HepG2 (cell line): Measurements from ENCODE around the gene STARD8.

Experiments
- AGO2 ChIP-seq: fragments of 200-400 bp; formaldehyde crosslinking; optimal IDR thresholded peaks from 2 replicates; pipeline ENCODE3; 2017; ENCODE audit warnings: mild to moderate bottlenecking, low read depth, low read length, moderate library complexity
- NFATC3 ChIP-seq: sonication (generic); formaldehyde crosslinking; IDR thresholded peaks from 2 replicates; pipeline ENCODE4 v1.5.1; 2020; ENCODE audit warnings: mild to moderate bottlenecking, missing genetic modification reagents
- PCBP2 ChIP-seq: fragments of 200-400 bp; formaldehyde crosslinking; optimal IDR thresholded peaks from 2 replicates; pipeline ENCODE3; 2018; ENCODE audit warnings: low read length, low read depth; ENCODE audit not compliant: poor library complexity, severe bottlenecking
- YY1 ChIP-seq: IDR thresholded peaks from 2 replicates; pipeline ENCODE4 v1.6.1; 2011; ENCODE audit warnings: low read length, low read depth, moderate library complexity, mild to moderate bottlenecking; ENCODE audit not compliant: insufficient read depth, insufficient replicate concordance

DNA sequence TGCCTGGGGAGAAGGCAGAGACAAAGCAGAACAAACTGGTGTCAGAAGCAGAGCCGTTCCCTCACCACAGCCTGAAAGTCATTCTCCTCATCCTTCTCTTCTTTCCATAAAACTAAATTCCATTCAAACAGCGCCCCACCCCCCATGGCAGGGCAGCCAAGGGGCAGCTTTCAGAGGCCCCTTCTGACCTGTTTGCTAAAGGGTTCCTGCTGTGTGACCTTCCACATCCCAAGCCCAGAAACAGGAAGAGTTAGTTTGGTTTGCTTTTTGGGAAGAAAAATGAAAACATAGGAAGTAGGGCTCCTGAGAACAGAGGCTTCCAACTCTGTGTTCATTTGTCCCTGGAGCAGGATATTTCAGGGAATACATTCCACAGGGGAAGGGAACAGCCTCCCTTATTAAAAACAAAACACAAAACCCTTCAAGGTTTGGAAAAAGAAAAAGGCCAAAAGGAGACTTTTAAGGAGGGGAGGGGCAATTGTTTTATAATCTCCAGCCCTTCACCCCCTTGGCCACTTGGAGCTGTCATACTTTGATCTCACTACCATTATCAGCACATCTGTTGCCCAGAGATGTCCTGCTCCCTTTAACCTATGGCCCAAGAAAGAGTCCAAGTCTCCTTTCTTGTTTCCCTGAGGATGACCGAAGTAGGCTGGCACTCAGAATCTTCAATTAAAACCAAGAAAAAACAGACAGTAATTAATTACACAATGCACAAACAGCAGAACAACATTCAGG is 25.3 kb downstream of the STARD8 start:
- no peak for TF ChIP-seq PCBP2
- TF ChIP-seq NFATC3 (CRISPR knock-in tag): no peak
- TF ChIP-seq YY1: no peak
- no peak for TF ChIP-seq AGO2
